IPS DF 19.7 (cell line): ENCODE measurements around the gene SLC4A1.
"Not testable (repeated sequence)": the region's sequence is repeated elsewhere in the genome, so short reads cannot be mapped to it uniquely, and the experiment has no call there.

Source experiments
- DNase-seq: peaks from one replicate; pipeline ENCODE4 v3.0.0-alpha.2; 2013; ENCODE audit warnings: low read depth, low spot score

Gene SLC4A1

DNA sequence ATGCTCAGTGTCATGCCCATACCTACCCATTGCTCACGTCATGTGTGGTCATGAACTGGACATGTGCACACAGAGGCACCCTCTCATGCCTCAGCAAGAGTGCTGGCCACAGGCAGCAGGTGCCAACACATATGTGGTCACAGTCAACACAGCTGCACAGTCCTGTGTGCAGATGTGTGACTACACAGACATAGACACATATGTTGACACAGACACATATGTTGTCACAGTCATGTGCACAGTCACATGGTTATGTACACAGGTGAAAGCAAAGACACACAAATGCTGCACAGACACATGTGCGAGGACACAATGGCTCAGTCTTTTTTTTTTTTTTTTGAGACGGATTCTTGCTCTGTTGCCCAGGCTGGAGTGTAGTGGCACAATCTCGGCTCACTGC is 11.3 kb downstream of the SLC4A1 start:
- no peak for DNase-seq

DNA sequence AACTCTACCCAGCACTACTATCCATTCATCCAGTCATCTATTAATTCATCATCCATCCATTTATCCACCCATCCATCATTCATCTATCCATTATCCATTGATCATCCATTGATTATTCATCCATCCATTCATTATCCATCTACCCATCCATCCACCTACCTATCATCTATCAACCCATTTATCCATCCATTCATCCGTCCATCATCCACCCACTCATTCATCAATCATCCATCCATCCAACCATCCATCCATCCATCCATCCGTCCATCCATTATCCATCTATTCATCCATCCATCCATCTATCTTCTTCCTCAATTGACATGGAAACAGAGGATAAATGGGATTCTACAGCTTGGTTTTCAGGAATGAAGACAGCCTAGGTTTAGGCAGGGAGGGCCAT is 12.0 kb downstream of the SLC4A1 start:
- DNase-seq, result no peak

DNA sequence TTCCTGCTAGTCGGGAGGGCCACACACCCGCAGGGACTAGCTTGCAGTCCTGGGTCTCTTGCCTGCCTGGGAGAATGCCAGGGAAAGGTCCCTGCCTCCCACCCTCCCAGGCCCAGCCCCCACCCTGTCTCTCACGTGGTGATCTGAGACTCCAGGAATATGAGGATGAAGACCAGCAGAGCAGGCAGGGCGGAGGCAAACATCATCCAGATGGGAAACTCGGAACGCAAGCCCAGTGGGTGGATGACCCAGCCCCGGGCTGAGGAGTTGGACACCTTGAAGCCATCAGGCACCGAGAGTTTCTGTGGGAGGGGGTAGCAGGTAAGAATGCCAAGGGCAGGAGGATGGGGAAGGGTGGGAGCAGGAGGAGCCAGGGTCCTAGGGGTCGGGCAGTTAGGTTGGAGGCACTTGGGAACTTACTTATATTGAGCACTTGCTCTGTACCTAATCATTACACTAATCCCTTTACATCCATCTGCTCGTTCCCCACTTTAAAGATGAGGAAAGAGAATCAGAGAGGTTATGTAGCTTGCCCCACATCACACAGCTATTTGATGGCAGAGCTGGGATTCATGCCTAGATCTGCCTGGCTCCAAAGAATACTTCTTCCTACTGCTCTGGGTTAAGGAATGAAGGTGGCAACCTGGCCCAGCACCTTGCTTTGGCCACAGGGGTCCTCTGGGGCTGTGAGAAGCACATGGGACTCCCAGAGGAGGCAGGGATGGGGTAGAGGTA is 13.4 kb downstream of the SLC4A1 start:
- DNase-seq, result no peak

DNA sequence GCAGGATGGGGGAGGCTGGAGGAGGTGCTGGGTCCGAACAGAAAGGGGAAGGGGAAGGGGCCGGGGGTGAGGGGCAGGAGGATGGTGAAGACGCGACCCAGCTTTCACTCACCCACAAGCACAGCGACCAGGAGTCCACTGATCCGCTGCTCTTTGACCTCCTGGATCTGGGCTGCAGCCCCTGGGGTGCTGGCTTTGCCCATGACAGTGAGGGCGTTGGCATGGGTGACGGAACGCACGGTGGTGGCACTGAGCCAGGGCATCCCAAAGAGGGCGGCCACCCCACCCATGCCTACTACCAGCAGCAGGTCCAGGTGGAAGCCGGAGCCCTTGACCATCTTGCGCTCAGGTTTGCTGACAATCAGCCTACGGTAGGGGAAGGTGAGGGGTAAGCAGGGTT is 14.9 kb downstream of the SLC4A1 start:
- no peak for DNase-seq

DNA sequence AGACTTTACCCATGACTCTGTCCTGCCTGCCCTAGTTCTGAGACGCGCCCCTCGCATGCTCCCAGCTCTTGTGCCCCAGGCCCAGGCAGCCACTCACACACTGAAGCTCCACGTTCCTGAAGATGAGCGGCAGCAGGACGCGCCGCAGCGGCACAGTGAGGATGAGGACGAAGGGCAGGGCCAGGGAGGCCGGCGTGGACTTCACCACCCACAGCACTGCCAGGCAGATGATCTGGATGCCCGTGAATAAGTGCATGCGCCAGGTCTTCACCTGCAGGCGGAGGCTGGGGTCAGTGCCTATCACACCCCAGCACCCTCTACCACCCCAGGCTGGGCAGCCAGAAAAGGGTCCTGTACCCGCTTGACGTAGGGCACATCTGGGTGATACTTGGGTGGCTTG is 16.9 kb downstream of the SLC4A1 start:
- DNase-seq, result no peak

DNA sequence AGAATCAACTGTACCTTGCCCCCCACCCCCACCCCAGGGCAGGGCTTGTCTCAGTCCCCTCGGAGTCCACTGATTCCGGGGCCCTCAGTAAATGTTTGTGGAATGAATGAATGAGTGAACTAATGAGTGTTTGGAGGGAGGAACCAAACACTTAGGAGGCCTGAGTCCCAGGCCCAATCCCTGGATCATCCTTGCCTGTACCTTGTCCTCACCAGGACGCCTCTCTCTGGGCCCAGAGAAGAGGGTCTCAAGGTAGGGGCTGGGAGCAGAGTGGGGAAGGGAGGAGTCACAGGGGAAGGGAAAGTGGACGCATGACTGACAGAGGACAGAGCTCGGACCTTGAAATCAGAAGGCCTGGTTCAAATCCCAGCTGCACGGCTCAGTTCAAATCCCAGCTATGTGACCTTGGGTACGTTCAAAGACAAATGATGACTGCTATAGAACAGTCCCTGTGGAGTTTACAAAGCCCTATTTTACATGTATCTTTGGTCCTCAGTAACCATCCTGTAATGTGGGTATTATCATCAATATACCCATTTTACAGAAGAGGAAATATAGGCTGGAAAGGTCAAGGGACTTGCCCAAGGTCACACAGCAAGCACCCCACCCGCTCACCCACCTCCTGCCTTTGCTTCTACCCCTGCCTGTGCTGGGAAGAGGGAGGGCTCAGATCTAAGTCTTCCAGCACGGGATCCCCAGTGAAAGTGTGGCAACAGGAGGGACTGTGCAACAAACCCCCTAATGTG is 18.3 kb downstream of the SLC4A1 start:
- DNase-seq, result no peak

DNA sequence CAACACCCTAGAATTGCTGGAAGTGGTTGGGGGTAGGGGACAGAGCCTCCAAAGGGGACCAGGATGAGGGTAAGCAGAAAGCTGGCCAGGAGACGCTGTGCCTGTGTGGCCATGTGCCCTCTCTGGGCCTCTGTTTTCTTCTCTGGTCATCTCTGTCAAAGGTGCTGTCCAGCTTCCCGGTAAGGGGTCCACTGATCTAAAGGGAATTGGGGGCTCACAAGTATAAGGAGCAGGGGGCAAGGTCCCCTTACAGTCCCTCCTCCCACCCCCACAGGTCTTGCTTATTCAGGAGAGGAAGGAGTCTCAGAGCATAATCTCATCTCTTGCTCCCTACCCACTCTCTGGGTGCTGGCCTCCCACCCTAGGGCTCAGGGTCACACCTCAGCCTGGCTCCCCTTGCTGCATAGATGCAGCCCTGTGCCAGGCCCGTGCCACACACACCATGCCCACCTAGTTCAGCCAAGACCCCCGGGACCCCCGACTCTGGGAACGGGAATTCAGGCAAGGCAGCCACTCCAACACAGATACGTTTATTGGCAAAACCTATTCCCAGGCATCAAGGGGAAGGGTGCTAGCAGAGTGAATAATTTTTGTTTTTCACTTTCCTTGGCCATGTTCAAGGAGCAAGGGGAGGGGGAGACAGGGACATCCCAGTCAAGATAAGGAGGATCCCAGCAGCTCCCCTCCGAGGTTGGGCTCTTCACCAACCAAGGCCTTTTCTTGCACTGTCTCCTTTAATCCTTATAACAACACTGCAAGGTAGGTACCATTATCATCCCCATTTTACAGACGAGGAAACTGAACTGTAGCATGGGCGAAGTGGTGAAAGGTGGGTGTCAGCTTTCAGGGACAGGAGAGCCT is 19.8 kb downstream of the SLC4A1 start:
- no peak for DNase-seq

DNA sequence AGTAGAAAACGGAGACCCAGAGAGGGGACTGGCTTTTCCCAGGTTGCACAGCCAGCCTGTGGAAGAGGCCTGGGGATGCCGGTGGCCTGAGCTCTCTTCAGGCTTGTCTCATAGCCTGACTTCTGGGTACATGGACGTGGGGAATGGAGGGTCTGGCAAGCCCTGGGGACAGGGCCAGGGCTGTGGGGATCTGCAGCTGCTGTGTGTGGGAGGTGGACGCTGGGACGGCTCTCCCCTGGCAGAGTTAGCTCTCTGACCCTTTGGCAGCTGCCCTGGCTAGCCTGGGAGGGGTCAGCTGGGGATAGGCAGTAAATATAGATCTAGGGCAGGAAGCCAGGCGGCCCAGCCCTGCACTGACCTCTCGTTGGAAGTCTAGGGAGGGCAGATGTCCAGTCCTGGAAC is 20.5 kb downstream of the SLC4A1 start:
- DNase-seq, result no peak

DNA sequence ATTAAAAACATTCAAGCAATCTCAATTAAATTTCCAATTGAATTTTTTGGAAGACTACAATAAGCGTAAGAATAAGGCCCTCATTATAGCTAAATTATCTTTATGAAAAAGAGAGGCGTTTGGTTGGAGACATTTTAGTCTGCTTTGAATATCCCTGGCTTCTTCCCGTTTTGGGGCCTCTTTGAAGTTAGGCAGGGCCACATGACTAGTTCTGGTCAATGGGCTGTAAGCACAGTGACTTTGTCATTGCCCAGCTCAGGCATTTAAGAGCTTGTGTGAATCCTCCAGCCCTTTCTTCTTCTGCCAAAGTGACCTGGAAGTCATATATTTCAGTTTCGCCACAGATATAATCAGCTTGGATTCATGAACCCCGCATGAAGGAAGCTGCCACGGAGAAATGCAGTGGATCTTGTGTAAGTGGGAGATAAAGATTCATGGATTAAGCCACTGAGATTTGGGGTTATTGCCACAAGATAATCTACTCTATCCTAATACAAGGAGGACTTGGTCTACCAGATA is 26.8 kb downstream of the SLC4A1 start:
- DNase-seq, result no peak

DNA sequence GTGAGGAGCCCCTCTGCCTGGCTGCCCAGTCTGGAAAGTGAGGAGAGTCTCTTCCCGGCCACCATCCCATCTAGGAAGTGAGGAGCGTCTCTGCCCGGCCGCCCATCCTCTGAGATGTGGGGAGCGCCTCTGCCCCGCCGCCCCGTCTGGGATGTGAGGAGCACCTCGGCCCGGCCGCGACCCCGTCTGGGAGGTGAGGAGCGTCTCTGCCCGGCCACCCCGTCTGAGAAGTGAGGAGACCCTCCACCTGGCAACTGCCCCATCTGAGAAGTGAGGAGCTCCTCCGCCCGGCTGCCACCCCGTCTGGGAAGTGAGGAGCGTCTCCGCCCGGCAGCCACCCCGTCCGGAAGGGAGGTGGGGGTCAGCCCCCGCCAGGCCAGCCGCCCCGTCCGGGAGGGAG is 30.0 kb downstream of the SLC4A1 start:
- DNase-seq, result not testable (repeated sequence)

DNA sequence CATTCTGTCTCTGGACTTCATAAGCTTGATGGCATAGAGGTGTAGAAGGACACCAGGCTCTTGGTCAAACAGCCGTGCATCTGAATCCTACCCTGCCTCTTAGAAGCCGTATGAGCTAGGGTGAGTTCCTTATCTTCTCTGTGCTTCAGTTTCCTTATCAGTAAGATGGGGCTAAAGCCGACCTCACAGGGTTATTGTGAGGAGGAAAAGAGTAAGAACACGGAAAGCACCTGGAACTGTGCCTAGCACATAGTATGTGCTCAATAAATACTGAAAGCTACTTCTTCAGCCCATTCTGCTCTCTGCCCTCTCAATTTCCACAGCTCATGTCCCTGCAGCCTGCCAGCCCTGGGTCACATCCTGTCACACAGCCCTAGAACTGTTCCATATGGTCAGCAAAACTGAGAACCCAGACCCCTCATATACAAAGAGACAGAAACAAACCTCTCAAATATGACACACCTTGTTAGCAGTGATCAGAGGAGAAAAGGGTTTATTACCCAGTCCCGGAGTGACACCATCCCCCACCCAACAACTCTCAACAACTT is 31.4 kb downstream of the SLC4A1 start:
- DNase-seq, result no peak

DNA sequence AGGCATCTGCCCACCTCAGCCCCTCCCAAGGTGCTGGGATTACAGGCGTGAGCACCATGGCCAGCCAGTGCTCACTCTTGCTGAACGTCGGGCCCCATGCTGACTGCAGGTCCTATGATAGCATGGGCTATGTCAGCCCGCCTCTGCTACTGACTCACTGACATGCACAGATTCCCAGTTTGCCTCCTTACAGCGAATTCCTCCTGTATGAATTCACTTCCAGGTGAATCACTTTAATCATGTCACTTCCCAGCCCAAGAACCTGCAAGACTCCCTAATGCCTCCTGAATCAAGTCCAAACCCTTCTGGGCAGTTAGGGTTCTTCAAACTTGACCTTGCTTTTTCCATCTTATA is 32.4 kb downstream of the SLC4A1 start:
- DNase-seq, result no peak

DNA sequence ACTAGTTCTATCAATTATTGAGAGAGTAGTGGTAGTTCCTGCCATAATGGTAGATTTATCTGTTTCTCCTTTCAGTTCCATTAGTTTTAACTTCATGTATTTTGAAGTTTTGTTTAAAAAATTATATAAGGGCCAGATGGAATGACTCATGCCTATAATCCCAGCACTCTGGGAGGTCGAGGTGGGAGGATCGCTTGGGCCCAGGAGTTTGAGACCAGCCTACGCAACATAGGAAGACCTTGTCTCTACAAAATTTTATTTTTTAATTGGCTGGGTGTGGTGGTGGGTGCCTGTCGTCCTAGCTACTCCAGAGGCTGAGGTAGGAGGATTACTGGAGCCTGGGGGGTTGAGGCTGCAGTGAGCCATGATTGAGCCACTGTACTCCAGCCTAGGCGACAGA is 34.4 kb downstream of the SLC4A1 start:
- no peak for DNase-seq

DNA sequence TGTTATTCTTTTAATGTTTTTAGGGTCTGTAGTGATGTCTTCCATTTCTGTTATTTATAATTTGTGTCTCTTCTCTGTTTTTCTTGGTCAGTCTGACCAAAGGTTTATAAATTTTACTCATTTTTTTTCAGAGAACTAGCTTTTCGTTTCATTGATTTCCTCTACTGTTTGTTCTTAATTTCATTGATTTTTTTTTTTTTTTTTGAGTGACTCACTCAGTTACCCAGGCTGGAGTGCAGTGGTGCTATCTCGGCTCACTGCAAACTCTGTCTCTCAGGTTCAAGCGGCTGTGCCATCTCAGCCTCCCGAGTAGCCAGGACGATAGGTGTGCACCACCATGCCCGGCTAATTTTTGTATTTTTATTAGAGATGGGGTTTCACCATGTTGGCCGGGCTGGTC is 35.9 kb downstream of the SLC4A1 start:
- no peak for DNase-seq

DNA sequence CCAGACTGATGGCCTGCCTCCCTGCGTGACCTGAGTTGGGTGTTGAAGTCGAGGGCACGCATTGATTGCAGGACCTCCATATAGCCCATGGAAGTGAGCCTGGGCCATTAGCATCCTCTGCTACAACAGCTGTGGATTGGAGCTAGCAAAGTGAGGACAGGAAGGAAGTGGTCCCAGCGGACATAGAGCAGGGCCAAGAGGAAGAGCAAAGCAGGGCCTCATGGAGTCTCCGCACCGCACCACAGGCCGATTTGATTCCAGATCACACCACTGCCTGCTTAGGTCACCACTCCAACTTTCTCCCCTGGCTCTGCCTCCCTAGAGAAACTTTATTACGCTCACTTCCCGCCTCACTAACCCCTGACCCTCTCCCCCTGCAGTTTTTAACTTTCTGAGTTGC is 37.8 kb downstream of the SLC4A1 start:
- DNase-seq, result no peak

DNA sequence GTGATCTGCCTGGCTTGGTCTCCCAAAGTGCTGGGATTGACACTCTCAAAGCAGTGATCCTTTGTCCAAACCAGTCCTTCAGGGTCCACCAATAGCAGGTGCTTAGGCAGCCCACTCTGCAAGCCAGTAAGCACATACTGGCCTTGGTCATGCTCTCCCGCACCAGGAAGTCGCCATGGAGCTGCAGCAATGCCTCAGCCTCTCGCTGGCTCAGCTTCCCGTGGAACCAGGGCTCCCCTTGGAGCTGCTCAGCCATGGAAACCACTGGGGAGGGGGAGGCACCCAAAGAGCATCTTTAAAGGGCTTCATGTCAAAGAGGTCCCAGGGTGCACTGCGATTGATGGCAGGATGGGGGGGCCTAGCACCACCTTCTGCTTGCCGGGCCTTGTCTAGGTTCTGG is 38.8 kb downstream of the SLC4A1 start:
- DNase-seq, result no peak

DNA sequence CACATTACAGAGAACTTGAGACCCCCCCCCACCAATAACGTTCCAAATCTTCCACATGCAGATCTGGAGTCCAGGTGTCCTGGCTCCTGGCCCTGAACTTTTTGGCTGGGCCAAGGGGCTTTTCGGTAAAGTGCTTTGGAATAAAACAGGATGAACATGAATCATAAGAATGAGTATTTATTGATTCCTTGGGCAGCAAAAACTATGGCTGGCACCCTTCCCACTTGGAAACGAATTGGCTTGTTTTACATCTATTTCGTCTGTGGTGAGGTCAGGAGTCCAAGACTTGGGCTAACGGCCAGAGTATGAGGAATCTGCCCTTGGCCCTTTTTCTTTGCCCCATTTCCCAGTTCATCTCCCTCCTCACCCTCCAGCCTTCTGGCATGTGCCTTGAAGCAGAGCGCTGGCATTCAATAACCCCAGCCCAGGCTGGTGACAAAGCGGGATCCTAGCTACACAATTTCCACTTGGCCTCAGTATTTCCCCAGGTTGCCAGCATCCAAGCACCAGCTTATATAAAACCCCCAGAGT is 44.3 kb downstream of the SLC4A1 start:
- no peak for DNase-seq

DNA sequence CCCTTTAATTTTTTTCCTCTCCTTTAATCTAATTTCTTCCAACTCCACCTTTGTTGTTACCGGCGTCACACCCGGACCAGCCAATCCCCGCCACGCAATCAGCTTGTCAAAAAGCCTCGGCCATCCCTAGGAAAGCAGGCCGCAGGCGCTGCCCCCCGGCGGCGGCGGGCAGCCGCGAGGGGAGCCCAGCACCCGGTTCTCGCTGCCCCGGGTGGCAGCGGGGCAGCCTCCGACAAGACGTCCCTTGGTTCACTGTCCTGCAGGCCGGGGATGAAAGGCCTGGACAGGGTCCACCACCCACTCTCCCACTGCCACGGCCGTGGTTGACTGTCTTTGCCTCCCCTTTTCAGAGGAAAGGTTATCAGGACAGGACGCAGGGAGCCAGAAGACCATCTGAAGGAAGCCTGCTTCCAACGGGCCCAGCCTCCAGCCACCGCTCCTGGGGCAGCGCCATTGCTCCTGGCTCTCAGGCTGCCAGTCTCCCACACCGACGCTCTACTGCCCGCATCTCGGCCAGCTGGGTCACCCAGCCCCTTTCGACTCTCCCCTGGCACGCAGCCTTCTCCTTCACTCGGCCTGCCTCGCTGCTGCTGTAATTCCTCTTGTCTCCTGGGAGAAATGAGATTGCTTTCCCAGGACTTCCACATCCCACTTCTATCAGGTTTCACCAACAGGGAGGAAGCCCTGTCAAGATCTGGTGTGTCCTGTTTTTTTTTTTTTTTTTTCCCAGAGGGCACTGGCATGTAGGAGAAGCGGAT is 45.6 kb downstream of the SLC4A1 start:
- no peak for DNase-seq

DNA sequence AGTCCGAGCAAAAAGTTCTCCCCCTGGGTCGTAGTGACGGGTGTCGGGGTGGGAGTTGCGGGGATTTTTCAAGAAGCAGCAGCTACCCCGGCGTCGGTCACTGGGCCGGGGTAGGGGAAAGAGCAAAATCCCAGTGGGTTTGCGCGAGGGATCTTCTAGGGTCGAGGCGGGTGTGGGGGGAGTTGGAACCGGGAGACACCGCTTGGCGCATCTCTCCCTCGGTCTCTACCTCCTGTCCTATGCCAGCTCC is 46.1 kb downstream of the SLC4A1 start:
- no peak for DNase-seq

DNA sequence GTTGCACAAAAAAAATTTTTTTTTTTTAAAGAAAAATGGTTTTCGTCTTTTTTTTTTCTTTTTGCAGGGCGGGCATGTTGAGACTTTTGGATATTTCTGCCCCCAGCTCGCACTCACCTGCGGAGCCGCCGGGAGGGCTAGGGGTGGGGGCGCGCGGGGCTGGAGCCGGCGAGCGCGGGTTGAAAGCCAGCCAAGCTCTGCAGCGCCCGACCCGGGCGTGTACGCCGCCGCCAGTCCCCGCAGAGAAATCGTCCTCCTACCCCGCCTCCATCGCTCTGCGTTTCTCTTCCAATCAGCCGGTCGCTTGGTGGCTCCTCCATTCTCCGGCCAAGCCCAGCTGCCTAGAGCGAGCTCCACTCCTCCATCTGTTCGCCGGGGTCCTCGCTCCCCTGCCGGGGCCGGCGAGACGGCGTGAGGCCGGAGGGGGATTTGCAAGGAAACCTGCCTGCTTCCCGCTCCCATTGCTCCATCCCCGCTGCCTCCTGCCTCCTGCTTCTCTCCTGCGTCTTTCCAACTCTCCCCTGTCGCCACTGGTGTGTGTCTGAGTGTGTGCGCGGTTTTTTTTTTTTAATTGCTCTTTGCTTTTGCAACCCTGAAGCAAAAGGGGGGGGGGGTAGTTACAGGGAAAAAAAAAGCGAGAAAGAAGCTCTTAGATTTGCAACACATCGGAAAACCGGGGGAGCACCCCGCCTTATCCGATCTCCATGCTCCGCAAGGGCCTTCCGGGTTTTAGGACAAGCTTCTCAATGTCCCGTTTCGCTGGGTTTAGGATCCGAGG is 46.7 kb downstream of the SLC4A1 start:
- DNase-seq, result no peak
